Muscle of leg (tissue), 11 donors: ENCODE measurements around the gene L3MBTL1. TPM values are rescaled to one million over a fixed set of nuclear protein-coding genes. Genes with fewer than 3 reads are reported as not detected.

Source experiments
- DNase-seq: peaks from one replicate; pipeline ENCODE4 v3.0.0; 2013
- H3K27ac ChIP-seq: one replicate; pipeline ENCODE4 v1.5.1; 2013; ENCODE audit warnings: mild to moderate bottlenecking, low read length, control low read depth
- H3K27me3 ChIP-seq: one replicate; pipeline ENCODE4 v1.6.1; 2013; ENCODE audit warnings: low read length; ENCODE audit not compliant: control insufficient read depth, insufficient read depth
- H3K36me3 ChIP-seq: one replicate; pipeline ENCODE4 v1.6.1; 2013; ENCODE audit warnings: low read length; ENCODE audit not compliant: control insufficient read depth, insufficient read depth
- H3K4me1 ChIP-seq: one replicate; pipeline ENCODE4 v1.6.1; 2013; ENCODE audit warnings: low read length; ENCODE audit not compliant: control insufficient read depth, insufficient read depth
- H3K4me3 ChIP-seq: one replicate; pipeline ENCODE4 v1.5.1; 2013; ENCODE audit warnings: low read length, control low read depth
- H3K9me3 ChIP-seq: replicated peaks from 2 replicates; pipeline ENCODE4 v1.6.1; 2013; ENCODE audit warnings: low read depth, low read length; ENCODE audit not compliant: control insufficient read depth
- WGBS: methylation state at CpG from one replicate; pipeline ENCODE4 v1.1.5; 2013; ENCODE audit warnings: missing lambda C conversion rate; ENCODE audit not compliant: insufficient coverage; 5-methylcytosine and 5-hydroxymethylcytosine counted together
- polyA plus RNA-seq, 8 donors: library from polyadenylated mRNA; unstranded; fragments of 120-200 nt; gene quantifications; one replicate each; pipeline versions ENCODE4 v1.2.1 to v1.2.3, GENCODE V29; 2013; ENCODE audit warnings: inconsistent platforms in 1 of 8, low replicate concordance in 1 of 8; ENCODE audit not compliant: insufficient read length in 8 of 8, insufficient read depth in 1 of 8
- total RNA-seq: library from RNA; stranded (reverse); fragments of 120-200 nt; gene quantifications from one replicate; pipeline ENCODE4 v1.2.4, GENCODE V29; 2013

The L3MBTL1 gene
- total and polyA plus RNA-seq, 9 donors = 2.8 to 10.8 (median 7.3) TPM

GRCh38 chr20:43569282-43569681 is 61.8 kb downstream of the L3MBTL1 start:
- no peaks in the 10 kb centered on the region for H3K36me3 ChIP-seq
- H3K4me1 ChIP-seq = no peaks in the 10 kb centered on the region
- H3K4me3 ChIP-seq = no peak overlapping the region
- 97% methylated on average over 6 of the region's 10 CpGs for whole genome bisulfite sequencing
- no peak for DNase-seq
- H3K9me3 ChIP-seq = no peaks in the 10 kb centered on the region
- H3K27ac ChIP-seq = no peak overlapping the region
- H3K27me3 ChIP-seq = no peaks in the 10 kb centered on the region

DNA sequence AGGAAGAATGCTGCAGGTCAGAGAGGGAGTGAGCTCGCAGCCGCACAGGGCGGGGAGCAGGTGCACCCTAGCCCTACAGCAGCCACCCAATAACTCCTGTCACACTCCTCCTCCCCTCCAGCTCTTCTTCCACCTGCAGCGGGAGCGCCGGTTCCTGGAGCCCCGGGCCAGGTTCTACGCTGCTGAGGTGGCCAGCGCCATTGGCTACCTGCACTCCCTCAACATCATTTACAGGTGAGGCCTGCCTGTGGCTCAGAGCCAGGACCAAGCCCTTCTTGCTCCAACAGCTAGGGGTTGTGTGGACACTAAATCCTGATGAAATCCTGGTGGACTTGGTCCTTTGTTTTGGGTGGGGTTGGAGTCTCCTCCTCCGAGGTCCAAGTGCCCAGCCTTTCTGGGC is 63.0 kb downstream of the L3MBTL1 start:
- WGBS = 82% methylated on average over 8 of the region's 10 CpGs
- DNase-seq = no peak
- no peaks in the 10 kb centered on the region for H3K36me3 ChIP-seq
- no peaks in the 10 kb centered on the region for H3K27me3 ChIP-seq
- no peaks in the 10 kb centered on the region for H3K4me1 ChIP-seq
- no peaks in the 10 kb centered on the region for H3K9me3 ChIP-seq
- no peak overlapping the region for H3K27ac ChIP-seq
- H3K4me3 ChIP-seq = no peak overlapping the region

- Histone ChIP-seq H3K36me3 (no peaks in the 10 kb centered on the region), H3K27me3 (no peaks in the 10 kb centered on the region), H3K9me3 (no peaks in the 10 kb centered on the region), H3K4me1 (no peaks in the 10 kb centered on the region), H3K4me3 (no peak overlapping the region), H3K27ac (no peak overlapping the region)
- 67% methylated on average over 1 of the region's 3 CpGs for WGBS
- DNase-seq = no peak
Measured at GRCh38 chr20:43571310-43571709, 63.8 kb downstream of the L3MBTL1 start.

DNA sequence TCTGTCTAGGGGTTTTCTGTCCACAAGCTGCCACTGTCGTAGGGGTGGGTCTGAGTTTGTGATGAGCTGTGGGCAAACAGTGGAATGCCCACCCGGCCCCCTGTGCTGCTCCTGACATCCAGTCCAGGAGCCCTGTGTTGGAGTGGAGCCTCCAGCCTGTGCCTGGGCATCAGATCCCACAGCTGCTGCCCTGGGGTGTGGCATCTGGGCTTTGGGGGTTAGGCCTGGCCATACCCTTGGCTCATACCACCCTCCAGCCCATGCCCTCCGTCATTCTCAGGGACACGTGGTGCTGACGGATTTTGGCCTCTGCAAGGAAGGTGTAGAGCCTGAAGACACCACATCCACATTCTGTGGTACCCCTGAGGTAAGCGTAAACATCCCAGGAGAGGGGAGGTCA is 64.3 kb downstream of the L3MBTL1 start:
- WGBS = 81% methylated on average over 5 of the region's 6 CpGs
- Histone ChIP-seq H3K27me3 (no peaks in the 10 kb centered on the region), H3K9me3 (no peaks in the 10 kb centered on the region), H3K27ac (no peak overlapping the region), H3K36me3 (no peaks in the 10 kb centered on the region), H3K4me3 (no peak overlapping the region), H3K4me1 (no peaks in the 10 kb centered on the region)
- no peak for DNase-seq

- DNase-seq = no peak
- Histone ChIP-seq H3K27ac (no peak overlapping the region), H3K27me3 (no peaks in the 10 kb centered on the region), H3K36me3 (no peaks in the 10 kb centered on the region), H3K4me1 (no peaks in the 10 kb centered on the region), H3K4me3 (no peak overlapping the region), H3K9me3 (no peaks in the 10 kb centered on the region)
- whole genome bisulfite sequencing = 85% methylated on average over 8 of the region's 8 CpGs
Measured at GRCh38 chr20:43572891-43573290, 65.4 kb downstream of the L3MBTL1 start.

DNA sequence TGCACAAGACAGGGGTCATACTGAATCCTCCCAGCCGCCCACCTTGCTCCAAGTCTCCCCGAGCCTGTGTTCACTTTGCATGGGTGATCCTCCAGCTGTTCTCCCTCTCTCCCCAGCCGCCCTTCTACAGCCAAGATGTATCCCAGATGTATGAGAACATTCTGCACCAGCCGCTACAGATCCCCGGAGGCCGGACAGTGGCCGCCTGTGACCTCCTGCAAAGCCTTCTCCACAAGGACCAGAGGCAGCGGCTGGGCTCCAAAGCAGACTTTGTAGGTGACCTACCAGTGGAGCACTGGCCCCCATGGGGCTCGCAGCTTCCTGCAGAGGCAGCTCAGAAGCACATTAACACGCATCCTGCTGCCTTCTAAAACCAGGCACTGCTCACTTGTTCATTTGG is 68.6 kb downstream of the L3MBTL1 start:
- Histone ChIP-seq H3K4me3 (no peak overlapping the region), H3K27me3 (no peaks in the 10 kb centered on the region), H3K9me3 (no peaks in the 10 kb centered on the region), H3K4me1 (no peaks in the 10 kb centered on the region), H3K36me3 (no peaks in the 10 kb centered on the region), H3K27ac (no peak overlapping the region)
- 40% methylated on average over 10 of the region's 10 CpGs for WGBS
- no peak for DNase-seq

GRCh38 chr20:43579861-43580793 is 72.6 kb downstream of the L3MBTL1 start:
- WGBS = 71% methylated on average over 1 of the region's 7 CpGs
- no peaks in the 10 kb centered on the region for H3K9me3 ChIP-seq
- H3K36me3 ChIP-seq = no peaks in the 10 kb centered on the region
- DNase-seq = no peak
- no peaks in the 10 kb centered on the region for H3K27me3 ChIP-seq
- no peak overlapping the region for H3K4me3 ChIP-seq
- H3K4me1 ChIP-seq = peaks cover 4% of the 10 kb centered on the region
- H3K27ac ChIP-seq = no peak overlapping the region

DNA sequence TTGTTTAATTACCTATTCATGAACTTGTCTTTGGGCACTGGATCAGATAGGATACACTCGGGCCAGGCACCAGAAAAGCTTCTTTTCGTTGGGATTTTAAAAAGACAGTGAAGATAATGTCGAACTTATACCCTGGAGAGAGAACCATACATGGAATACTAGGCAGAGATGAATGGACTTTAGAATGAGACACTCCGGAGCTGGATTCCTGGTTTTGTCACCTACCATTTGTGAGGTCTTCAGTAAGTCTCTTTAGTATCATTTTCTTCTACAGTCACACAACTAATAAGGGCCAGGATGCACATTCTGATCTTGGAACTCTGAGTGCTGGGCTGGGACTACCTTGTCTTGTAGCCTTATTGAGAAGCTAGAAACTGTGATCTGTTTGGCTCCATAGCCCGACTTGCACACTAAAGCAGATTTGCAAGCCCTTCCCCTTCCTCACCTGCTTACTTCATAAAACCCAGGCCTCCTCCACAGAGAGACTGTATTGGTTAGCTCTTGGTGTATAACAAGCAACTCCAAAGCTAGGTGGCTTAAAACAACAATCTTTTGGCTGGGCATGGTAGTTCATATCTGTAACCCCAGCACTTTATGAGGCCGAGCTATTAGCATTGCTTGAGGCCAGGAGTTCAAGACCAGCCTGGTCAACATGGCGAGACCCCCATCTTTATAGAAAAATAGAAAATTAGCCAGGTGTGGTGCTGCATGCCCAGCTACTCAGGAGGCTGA is 75.8 kb downstream of the L3MBTL1 start:
- Histone ChIP-seq H3K4me1 (peaks cover 5% of the 10 kb centered on the region), H3K4me3 (no peak overlapping the region), H3K27me3 (no peaks in the 10 kb centered on the region), H3K9me3 (no peaks in the 10 kb centered on the region), H3K36me3 (no peaks in the 10 kb centered on the region), H3K27ac (no peak overlapping the region)
- 86% methylated on average over 3 of the region's 7 CpGs for WGBS
- no peak for DNase-seq

DNA sequence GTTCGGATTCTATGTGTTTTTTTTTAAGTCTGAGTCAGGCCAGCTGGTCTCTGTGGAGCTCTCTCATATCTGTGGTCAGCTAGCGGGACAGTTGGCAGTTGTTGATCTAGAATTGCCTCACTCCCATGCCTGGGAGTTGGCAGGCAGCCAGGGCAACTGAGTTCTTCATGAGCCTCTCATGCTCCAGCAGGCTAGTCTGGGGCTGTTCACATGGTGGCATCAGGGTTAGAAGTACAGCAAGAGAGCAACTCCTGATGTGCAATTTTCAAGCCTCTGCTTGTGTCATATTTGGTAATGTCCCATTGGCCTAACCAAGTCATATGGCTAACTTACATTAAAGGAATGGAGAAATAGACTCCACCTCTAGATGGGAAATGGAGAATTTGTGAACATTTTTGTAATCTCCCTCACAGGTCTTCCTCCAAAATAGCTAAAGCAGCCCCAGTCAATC is 76.5 kb downstream of the L3MBTL1 start:
- H3K27me3 ChIP-seq = no peaks in the 10 kb centered on the region
- DNase-seq = peak; percentile 36
- 47% methylated on average over 2 of the region's 2 CpGs for WGBS
- no peaks in the 10 kb centered on the region for H3K9me3 ChIP-seq
- H3K36me3 ChIP-seq = no peaks in the 10 kb centered on the region
- H3K27ac ChIP-seq = no peak overlapping the region
- H3K4me3 ChIP-seq = no peak overlapping the region
- H3K4me1 ChIP-seq = peaks cover 5% of the 10 kb centered on the region

DNA sequence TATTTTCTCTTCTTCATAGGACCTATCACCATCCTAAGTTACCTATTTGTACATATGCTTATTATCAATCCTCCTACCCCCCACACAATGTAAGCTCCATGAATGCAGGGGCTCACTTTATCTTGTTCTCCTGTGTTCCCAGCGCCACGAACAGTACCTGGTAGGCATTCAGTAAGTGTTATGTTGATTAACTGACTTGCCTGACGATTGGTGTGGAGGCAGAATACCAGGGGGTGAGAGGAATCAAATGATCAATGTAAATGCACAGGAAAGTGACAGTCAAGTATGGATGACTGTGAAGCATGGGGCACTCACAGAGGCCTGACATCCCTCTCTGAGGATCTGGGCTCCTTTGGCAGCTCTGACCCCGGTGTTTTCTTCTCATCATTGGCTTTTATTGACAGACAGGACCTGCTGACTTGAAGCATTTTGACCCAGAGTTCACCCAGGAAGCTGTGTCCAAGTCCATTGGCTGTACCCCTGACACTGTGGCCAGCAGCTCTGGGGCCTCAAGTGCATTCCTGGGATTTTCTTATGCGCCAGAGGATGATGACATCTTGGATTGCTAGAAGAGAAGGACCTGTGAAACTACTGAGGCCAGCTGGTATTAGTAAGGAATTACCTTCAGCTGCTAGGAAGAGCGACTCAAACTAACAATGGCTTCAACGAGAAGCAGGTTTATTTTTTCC is 77.1 kb downstream of the L3MBTL1 start:
- no peaks in the 10 kb centered on the region for H3K9me3 ChIP-seq
- no peak overlapping the region for H3K4me3 ChIP-seq
- H3K36me3 ChIP-seq = no peaks in the 10 kb centered on the region
- DNase-seq = no peak
- no peak overlapping the region for H3K27ac ChIP-seq
- peaks cover 5% of the 10 kb centered on the region for H3K4me1 ChIP-seq
- 49% methylated on average over 5 of the region's 7 CpGs for WGBS
- H3K27me3 ChIP-seq = no peaks in the 10 kb centered on the region
